Body of pancreas (tissue), 4 donors: ENCODE data around the gene HSFX2. TPM values are rescaled to one million over a fixed set of nuclear protein-coding genes. Genes with fewer than 3 reads are reported as not detected.

ENCODE experiments used
- ATAC-seq: fragments of 150-250 bp; one replicate; pipeline ENCODE4 v1.9.1; 2016
- DNase-seq, 4 donors: peaks; one replicate each; pipeline ENCODE4 v3.0.0-alpha.2; 2019
- H3K27ac ChIP-seq, 4 donors: fragments of 200-600 bp; sonication (generic); 1 replicate in 3 of 4; 2 replicates in 1 of 4; pipeline versions ENCODE4 v1.5.1 to v1.6.1; 2016 to 2019; ENCODE audit warnings: mild to moderate bottlenecking in 1 of 4, mixed read lengths in 1 of 4, moderate library complexity in 1 of 4
- H3K27me3 ChIP-seq, 2 donors: fragments of 200-600 bp; sonication (generic); one replicate each; pipeline ENCODE4 v1.6.0; 2016; ENCODE audit warnings: mild to moderate bottlenecking in 1 of 2
- H3K36me3 ChIP-seq, 2 donors: fragments of 200-600 bp; sonication (generic); replicated peaks in 1 of 2; 2 replicates each; pipeline ENCODE4 v1.5.1; 2016; ENCODE audit warnings: low read depth in 2 of 2; ENCODE audit not compliant: insufficient read depth in 1 of 2
- H3K4me1 ChIP-seq: fragments of 200-600 bp; sonication (generic); one replicate; pipeline ENCODE4 v1.6.0; 2016
- H3K4me3 ChIP-seq, 2 donors: fragments of 200-600 bp; sonication (generic); 1 replicate in 1 of 2; 2 replicates in 1 of 2; pipeline ENCODE4 v1.5.1; 2016 to 2019
- H3K9me3 ChIP-seq, 3 donors: fragments of 200-600 bp; sonication (generic); 1 replicate in 2 of 3; 2 replicates in 1 of 3; pipeline ENCODE4 v1.5.1; 2016
- POLR2A ChIP-seq, 3 donors: fragments of 450-650 bp; IDR thresholded peaks; one replicate each; pipeline ENCODE4 v1.6.1; 2016; ENCODE audit warnings: antibody characterized with exemption in 3 of 3, mild to moderate bottlenecking in 2 of 3
- WGBS, 2 donors: methylation state at CpG; one replicate each; pipeline ENCODE4 v1.1.5; 2017; 5-methylcytosine and 5-hydroxymethylcytosine counted together
- intact Hi-C: fragments of 100-400 bp; cut with DNase I; formaldehyde crosslinking; loops from one replicate; pipeline ENCODE4 v1.15.1; 2023
- total RNA-seq, 2 donors: library from RNA; depleted of rRNA; stranded (reverse); fragments of >200 nt; gene quantifications; one replicate each; pipeline ENCODE4 v1.1.0, GENCODE V29; 2016
- TF ChIP-seq, protein P1 (sequence below), 7 experiments: fragments of 450-650 bp in 4 of 7; fragments of 200-600 bp in 3 of 7; sonication (generic) in 3 of 7; IDR thresholded peaks; one replicate each; pipeline ENCODE4 v1.5.1; 2016 to 2019; ENCODE audit warnings: antibody characterized with exemption in 7 of 7

Gene HSFX2
- total RNA-seq, 2 donors from 2014 or later, result not detected

DNA sequence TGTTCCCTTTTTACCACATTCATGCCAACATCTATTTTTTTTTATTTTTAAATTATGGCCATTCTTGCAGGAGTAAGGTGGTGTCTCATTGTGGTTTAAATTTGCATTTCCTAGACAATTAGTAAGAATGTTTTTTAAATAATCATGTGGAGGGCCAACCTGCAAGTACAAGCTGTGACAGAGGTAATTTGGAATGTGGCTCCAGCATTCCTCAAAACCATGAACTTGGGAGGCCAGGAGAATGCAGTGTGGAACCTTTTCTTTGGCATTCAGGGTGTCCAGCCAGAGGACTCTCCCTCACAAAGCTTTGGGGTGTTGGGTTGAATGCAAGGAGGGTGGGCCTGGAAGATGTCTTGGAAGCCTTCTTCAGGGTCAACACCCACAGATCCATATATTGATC, 43.7 kb upstream of the HSFX2 start:
- no peaks in the 10 kb centered on the region for H3K36me3 ChIP-seq
- no peak overlapping the region for H3K4me3 ChIP-seq
- ATAC-seq, result no peak
- H3K27ac ChIP-seq, result no peak overlapping the region
- intact Hi-C loops, result no loop called here
- TF ChIP-seq POLR2A (IDR thresholded peaks at IDR 0.05), result no peak
- no peaks in the 10 kb centered on the region for H3K4me1 ChIP-seq
- no peak for DNase-seq
- H3K27me3 ChIP-seq, result no peaks in the 10 kb centered on the region
- no peaks in the 10 kb centered on the region for H3K9me3 ChIP-seq

- no peaks in the 10 kb centered on the region for H3K9me3 ChIP-seq
- no peak for TF ChIP-seq POLR2A (IDR thresholded peaks at IDR 0.05)
- TF ChIP-seq, protein P1, sequence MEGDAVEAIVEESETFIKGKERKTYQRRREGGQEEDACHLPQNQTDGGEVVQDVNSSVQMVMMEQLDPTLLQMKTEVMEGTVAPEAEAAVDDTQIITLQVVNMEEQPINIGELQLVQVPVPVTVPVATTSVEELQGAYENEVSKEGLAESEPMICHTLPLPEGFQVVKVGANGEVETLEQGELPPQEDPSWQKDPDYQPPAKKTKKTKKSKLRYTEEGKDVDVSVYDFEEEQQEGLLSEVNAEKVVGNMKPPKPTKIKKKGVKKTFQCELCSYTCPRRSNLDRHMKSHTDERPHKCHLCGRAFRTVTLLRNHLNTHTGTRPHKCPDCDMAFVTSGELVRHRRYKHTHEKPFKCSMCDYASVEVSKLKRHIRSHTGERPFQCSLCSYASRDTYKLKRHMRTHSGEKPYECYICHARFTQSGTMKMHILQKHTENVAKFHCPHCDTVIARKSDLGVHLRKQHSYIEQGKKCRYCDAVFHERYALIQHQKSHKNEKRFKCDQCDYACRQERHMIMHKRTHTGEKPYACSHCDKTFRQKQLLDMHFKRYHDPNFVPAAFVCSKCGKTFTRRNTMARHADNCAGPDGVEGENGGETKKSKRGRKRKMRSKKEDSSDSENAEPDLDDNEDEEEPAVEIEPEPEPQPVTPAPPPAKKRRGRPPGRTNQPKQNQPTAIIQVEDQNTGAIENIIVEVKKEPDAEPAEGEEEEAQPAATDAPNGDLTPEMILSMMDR (IDR thresholded peaks at IDR 0.05), result no peak
- DNase-seq, result no peak
- H3K27me3 ChIP-seq, result no peaks in the 10 kb centered on the region
- ATAC-seq, result no peak
- intact Hi-C loops, result no loop called here
- H3K27ac ChIP-seq, result no peak overlapping the region
- peaks cover 16% of the 10 kb centered on the region for H3K4me1 ChIP-seq
- no peak overlapping the region for H3K4me3 ChIP-seq
- no peaks in the 10 kb centered on the region for H3K36me3 ChIP-seq
Measured at GRCh38 chrX:149633511-149633910, 38.4 kb upstream of the HSFX2 start.

- Histone ChIP-seq H3K9me3 (no peaks in the 10 kb centered on the region), H3K27me3 (no peaks in the 10 kb centered on the region), H3K36me3 (no peaks in the 10 kb centered on the region), H3K27ac (peak within 1 kb of the TSS in 3 of 4 donors; percentile 51 to 70 (median 59)), H3K4me1 (peaks cover 16% of the 10 kb centered on the region), H3K4me3 (peak within 1 kb of the TSS; percentile 31 to 63)
- peak in 2 of 3 donors; percentile 27 to 38 for TF ChIP-seq POLR2A (IDR thresholded peaks at IDR 0.05)
- TF ChIP-seq, protein P1 (IDR thresholded peaks at IDR 0.05), result no peak
- intact Hi-C loops, result no loop called here
- peak; percentile 68 to 80 (median 70) for DNase-seq
- ATAC-seq, result peak; percentile 86
- 0% methylated on average over 14 to 23 of the region's 102 CpGs for WGBS, 2 donors
Measured at GRCh38 chrX:149631234-149632165, 36.4 kb upstream of the HSFX2 start, which contains the start of gene TMEM185A. Gene TMEM185A (minus strand): TSS chrX:149631792. CDS start chrX:149631580, 212 bp downstream.

DNA sequence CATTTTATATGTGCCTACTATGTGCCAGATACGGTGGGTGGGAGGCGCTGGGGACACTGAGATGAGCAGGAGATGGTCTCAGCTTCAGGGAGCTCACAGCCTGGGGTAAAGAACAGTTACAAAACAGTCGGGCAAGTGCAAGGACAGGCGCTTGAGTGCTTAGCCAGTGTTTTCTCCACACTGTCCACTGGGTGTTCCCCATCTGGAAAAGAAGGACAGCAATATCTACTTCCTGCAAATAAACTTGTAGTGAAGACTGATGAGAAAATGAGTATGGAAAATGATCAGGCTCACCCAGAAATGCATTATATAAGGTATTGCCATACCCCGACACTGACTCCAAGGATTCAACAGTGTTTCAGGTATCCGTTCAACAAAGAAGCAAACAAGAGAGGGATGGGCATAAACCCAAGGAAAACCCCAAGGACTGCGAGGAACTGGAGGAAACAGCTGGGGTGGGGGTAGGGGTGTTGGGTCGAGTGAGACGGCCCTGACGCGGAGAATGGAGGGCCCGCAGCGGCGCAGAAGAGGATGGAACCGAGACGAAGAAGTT, 35.6 kb upstream of the HSFX2 start:
- intact Hi-C loops, result no loop called here
- H3K4me3 ChIP-seq, result peak overlapping the region; percentile 31 to 63
- TF ChIP-seq POLR2A (IDR thresholded peaks at IDR 0.05), result no peak
- TF ChIP-seq, protein P1 (IDR thresholded peaks at IDR 0.05), result peak in 3 of 7 experiments; percentile 4 to 17 (median 14)
- no peaks in the 10 kb centered on the region for H3K27me3 ChIP-seq
- DNase-seq (peak in 2 of 4 donors; percentile 25), ATAC-seq (peak; percentile 66)
- H3K9me3 ChIP-seq, result no peaks in the 10 kb centered on the region
- peaks cover 16% of the 10 kb centered on the region for H3K4me1 ChIP-seq
- H3K36me3 ChIP-seq, result no peaks in the 10 kb centered on the region
- H3K27ac ChIP-seq, result peak overlapping the region in 3 of 4 donors; percentile 51 to 70 (median 59)
- 6% methylated on average over 16 of the region's 16 CpGs for WGBS, 2 donors

DNA sequence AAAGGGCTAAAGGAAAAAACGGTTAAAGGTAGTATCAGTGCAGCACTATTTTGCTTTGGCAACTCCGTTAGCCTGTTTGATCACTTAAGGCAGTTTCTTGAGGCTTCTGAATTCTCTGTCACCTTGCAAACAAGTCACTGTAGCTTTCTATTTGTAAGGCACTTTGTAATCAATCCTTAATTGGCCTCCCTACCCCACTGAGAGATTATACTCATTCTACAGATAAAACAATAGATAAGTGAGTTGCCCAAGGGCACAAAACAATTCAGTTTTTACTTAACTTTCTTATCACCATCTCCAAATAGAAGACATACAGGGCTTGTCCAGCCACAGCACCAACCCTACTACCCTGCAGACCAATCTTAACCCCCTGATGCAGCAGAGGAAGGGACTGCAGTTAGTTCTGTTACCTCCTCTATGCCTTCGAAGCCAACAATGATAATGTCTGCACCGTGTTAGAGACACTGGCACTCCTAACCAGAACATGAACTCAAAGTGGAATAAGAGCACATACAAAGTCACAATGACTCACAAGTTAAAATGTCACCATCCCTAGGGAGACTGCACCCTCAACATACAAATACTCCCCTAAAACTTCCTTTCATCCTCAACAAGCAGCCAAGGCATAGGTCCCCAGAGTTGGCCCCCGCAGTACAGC, 34.7 kb upstream of the HSFX2 start:
- TF ChIP-seq POLR2A (IDR thresholded peaks at IDR 0.05), result no peak
- TF ChIP-seq, protein P1 (IDR thresholded peaks at IDR 0.05), result no peak
- no peak overlapping the region for H3K4me3 ChIP-seq
- DNase-seq, result no peak
- no peaks in the 10 kb centered on the region for H3K27me3 ChIP-seq
- intact Hi-C loops, result no loop called here
- 43 to 58% methylated on average over 2 to 5 of the region's 5 CpGs for WGBS, 2 donors
- no peak overlapping the region for H3K27ac ChIP-seq
- no peaks in the 10 kb centered on the region for H3K9me3 ChIP-seq
- H3K4me1 ChIP-seq, result peaks cover 16% of the 10 kb centered on the region
- no peaks in the 10 kb centered on the region for H3K36me3 ChIP-seq
- no peak for ATAC-seq
